ENCODE data around the gene MICOS13.

Gene MICOS13

DNA sequence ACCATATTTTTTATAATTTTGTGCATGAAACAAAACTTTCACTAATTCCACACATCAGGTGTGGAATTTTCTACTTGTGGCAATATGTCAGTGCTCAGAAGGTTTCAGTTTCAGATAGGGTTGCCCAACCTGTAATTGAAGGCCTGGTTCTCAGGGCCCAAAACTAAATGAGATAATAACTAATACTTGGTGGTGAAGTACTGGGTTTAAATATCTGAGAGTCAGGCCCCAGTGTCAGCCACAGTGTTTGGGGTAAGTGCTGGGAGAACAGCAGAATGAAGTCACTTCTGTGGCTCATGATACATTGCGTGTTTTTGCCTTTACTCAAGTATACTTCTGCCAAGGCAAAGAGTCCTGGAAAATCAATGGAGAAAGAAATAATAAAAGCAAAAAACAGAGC lies 51.9 kb downstream of the MICOS13 start:
- DNase-seq (ENCODE audit: low read depth in 3 of 3) = no peak

All from stimulated activated CD4-positive, alpha-beta T cell treated with anti-CD3 and anti-CD28 coated beads, TNF-alpha, amount 100 ng/mL, for 4 hours (primary cell).